ENCODE results near the gene NFIB.

Gene NFIB

DNA sequence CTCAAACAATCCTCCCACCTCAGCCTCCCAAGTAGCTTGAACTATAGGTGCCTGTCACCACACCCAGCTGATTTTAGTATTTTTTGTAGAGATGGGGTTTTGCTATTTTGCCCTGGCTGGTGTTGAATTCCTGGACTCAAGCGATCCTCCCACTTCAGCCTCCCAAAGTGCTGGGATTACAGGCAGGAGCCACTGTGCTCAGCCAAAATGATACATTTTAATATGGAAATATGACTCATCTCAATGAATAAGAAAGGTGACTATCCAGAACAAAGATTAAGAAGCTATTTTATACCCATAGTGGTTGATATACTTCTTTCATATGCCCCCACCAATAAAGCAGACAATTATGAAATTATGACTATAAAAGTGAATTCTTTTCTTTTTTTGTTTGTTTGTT is 166.2 kb downstream of the NFIB start:
- DNase-seq (ENCODE audit: low read depth), result no peak

DNA sequence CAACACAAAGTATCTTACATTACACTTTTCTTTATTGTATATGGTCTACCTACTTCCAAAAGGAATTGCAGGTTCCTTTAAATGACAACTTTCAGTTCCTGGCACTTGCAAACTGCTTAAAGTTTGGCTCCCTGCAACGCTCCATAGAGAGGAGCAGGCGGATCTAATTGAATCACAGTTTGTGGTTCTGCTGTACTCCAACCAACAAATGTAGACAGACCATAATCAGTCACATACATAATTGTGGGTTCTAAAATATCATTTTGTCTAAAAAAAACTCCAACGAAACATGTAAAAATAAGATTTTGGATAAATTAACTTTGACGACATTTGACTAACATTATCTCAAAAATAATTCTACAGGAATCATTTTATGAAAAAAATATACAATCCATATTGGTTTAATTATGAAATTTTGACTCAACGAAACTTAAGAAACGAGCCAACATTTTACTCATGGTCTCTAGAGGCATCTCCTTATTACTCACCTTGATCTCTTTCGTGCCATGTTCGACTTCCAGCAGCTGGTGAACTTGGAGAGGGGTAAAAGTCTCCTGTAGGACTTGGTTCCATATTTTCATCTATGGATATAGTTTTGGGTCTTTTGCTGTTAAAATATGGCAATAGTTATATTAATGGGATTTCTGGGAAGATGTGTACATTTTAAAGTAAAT is 167.6 kb downstream of the NFIB start:
- DNase-seq (ENCODE audit: low read depth), result no peak

DNA sequence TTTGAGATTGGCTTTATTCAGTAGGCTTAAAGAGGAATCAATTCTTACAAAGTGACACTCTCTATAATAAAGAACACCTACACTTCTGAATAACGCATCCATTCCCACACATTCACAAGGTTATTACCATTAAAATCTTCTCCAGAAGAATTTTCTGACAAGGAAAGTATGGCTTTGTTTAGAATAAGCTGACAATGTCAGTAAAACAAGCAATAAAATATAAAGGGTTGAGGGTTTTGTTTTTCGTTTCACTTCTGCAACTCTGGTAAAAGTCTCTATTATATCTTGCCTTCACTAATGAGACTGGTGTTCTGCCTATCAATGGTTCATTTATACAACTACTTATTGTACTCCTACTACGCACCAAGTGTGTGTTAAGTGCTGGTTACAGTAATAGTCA is 169.7 kb downstream of the NFIB start:
- no peak for DNase-seq (ENCODE audit: low read depth)

DNA sequence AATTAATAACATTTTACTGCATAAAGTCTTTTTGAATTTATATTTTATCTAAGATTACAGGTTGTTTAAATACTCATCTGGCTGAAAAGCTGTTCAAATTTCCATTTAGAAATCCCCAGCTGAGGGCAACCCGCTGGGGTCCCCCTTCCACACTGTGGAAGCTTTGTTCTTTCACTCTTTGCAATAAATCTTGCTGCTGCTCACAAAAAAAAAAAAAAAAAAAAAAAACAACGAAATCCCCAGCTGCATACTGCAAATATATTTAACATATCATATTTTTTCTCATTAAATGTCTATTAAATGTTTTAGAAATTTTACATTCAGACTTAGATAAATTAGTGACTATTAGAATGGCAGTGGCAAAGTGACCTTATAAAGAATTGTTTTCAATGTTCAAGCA is 172.2 kb downstream of the NFIB start:
- DNase-seq (ENCODE audit: low read depth), result no peak

DNA sequence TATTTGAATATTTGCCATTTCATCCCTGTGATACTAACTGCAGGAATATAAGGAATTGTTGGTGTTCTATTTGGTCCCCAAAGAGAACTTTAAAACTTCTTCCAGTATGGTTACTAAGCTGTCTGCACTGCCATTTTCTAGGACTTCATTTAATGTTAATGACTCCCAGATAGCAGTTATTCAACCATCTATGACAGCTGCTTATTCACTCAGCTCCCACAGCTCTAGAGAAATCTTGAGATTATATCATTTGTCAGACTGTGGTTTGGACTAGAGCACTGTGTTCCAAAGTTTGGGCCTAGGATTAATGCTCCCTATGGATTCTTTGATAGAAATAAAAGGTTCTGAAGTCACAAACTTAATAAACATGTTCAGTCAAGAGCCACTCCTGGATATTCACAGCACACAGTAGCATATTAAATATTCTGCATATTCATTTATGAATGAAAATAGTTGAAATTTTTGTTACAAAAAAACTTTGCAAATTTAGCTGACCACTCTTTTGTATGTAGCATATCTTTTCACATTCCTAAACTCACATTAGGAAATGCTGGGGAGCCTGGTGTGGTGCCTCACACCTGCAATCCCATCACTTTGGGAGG is 173.7 kb downstream of the NFIB start:
- DNase-seq (ENCODE audit: low read depth), result no peak

DNA sequence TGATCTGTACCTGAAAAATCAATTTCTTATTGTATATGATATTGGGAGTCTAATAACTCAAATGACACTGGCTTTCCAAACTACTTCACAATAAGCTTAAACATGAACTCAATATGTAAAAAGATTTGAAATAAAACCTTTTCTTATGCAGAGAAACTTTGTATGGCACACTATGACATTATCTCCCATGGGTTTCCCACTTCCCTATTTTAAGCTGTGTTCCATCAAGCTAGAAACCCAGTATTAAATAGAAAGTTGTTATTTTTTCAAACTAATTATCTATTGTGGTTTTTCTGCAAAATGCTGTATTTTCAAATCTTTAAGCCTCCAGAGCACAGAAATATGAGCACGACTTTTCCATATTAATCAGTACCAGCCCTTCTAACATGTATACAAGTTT is 174.7 kb downstream of the NFIB start:
- DNase-seq (ENCODE audit: low read depth), result no peak

DNA sequence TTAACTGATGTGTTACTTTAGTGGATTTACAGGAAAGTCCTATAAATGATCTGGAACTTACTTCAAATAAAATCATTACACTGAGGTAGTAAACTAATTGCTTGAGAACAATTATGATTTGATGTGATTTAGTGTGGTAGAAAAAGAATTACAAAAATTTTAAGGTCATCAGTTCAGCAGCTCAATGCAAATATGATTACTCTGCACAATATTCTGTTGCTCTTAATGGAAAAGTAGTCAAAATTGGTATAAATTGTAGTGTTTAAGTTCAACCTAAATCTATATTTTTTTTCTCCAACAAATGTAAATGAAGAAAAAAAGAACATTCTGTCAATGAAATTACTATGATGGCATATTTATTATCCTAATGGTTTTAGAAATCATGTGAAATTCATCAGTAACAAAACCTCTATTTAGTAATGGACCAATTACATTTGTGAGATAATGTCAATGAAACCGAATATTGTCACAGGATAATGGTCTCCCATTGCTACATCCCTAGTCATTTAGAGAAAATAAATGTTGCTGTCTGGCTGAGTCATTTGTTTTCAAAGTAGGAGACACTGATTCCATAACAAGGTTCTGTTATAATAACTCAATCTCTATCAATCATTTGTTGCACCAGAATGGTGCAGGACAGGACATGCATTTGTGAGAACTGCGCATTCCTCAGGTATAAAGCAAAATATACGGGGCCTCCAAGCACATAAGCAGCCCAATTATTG is 177.1 kb downstream of the NFIB start:
- no peak for DNase-seq (ENCODE audit: low read depth)

DNA sequence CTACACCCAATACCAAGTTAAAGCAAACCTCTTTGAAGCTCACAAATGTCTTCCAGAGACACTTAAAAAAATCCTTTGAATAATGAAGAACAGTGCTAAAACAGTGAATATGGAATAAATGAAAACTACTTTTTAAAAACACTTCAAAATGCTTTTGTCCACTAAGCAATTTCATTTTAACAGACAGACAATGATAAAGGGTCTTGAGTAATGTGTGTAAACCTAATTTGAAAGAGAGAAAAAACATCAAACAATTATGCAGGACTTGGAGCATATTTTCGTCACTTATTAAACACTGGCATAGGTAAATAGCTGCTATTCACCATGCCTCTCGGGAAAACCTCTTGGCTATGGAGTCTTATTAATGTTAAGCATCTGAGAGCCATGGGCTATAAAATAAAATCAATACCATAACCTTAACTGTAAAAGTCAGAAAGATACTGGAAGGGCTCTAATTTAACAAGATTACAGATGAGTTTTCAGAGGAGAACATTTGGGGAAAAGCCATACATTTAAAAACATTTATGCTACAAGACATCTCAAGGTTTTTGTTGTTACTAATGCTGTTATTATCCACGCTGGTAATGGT is 177.8 kb downstream of the NFIB start:
- no peak for DNase-seq (ENCODE audit: low read depth)

DNA sequence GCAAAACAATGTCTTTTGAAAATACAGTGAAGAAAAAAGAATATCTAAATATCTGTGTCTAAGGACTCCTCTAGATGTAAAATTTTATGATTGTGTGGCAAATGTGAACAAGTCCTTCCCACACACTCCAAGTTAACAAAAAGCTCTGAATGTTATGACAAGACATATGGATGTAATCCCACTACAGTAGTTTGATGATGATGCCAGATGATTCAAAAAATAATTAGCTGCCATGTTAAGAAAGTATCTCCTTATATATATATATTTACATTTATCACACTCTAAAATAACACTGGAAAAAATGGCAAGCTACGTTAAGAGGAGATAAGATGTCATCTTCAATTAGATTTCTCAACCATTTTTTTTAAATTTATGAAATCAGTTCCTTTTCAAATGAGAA is 178.5 kb downstream of the NFIB start:
- DNase-seq (ENCODE audit: low read depth), result no peak

DNA sequence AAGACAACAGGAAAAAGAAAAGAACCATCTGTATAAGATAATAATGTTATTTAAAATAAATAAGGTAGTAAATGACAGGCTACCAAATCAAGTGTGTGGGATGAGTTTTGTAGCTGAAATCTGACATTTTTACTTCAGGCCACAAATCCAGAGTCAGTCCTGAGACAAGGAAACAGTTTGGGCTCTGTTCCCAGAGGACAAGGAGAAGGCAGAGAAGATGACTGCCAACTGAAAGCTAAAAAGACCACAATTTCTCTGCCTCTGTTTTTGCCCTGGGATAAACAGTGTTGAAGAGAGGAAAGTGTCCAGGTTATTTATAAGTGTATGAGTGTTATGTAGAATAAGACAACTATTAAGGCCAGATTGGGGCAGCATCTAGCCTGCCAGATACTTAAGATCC is 180.5 kb downstream of the NFIB start:
- DNase-seq (ENCODE audit: low read depth), result no peak

DNA sequence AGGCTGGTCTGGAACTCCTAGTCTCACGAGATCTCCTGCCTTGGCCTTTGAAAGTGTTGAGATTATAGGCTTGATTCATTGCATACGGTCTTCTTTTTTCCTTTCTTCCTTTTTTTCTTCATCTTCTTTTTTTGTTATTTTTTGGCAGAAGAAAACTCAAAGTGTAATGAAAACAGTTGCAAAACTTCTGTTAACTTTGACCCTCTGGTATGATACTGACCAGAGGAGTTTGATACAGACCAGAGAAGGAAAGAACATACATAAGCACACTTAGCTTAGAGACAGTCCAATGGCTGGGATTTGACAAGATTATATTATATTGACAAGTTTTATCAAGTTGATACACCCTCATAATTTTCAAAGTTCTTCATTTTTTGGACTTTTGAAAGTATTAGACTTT is 181.2 kb downstream of the NFIB start:
- DNase-seq (ENCODE audit: low read depth), result no peak

DNA sequence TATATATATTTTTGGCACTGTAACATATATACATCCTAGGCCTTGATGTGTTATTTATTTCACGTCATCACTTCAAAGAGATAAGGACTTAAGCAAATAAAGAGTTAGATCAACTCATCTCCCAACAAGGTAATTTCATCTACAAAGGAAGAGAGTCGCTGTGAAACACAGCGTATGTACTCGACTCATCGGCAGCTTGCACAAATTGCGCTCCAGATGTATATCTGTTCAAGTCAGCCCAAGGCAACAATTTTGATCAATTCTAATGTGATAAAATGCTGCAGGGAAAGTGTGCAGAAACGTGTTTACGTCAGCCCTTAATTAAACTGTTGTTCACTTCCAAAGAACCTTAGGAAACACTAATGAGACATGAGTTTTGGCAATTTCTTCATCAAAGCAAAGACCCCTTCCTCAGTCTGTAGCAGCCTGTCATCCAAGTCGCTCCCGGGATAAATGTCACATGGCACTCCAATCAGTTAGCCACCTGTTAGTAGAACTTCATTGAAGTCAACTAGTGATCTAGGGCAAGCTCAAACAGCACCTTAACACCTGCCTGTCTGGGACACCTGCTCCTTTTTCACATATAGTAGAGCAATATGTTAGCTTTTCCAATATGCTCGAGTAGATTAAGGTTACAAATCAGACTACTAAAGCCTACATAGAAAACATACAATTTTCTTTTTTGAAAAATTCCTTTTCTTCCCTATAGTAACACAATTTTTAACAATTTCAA is 182.4 kb downstream of the NFIB start:
- no peak for DNase-seq (ENCODE audit: low read depth)

DNA sequence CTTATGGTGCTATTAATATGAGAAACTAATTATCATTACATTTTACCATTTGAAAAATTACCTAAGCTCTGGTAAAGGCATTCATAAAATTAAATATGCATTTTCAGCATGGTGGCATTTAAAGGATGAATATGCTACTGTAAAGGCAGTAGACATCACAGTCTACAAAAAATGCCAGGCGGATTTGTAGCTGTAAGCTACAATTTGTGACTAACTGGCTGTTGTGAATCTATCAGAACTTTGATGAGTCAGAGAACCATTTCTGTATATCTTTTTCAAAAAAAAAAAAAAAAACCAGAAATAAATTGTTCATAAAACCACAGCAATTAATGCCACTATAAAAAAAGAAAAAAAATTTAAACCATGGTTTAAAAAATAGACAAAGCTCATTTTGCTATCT is 186.3 kb downstream of the NFIB start:
- no peak for DNase-seq (ENCODE audit: low read depth)

DNA sequence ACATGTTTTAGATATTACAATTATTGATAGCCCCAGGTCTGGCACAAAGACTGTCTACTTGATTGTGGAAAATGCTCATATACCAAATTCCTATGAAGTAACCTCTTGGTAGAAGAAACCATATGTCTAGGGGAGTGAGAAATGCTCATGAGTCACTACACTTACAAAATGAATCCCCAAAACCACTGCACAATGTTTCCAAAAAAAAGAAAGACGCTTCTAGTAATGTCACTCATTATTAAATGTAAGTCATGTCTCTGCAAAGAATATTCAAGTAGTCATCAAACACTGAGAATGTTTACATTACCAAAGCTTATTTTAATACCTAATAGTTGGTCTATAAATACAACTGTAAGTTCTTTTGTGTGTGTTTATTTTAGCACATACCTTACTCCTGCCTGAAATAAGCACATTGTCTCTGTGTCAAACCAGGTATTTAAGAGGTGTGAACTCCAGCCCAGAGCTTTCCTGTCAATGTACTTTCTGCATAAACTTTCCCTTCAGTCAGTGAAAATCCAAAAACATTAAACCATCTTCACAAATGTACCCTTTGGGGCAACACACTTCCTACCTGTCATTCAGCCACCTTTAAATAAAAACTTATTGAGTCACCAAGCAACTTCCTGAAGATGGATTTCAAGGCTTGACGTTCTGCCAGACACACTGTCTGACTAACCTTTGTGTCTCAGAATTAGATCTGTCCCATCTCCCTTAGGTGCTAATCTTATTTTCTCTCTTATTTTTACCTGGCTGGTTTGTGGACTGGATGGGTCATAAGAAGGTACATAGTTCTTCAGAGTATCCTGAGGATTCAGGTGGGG is 194.0 kb downstream of the NFIB start:
- DNase-seq (ENCODE audit: low read depth), result no peak

DNA sequence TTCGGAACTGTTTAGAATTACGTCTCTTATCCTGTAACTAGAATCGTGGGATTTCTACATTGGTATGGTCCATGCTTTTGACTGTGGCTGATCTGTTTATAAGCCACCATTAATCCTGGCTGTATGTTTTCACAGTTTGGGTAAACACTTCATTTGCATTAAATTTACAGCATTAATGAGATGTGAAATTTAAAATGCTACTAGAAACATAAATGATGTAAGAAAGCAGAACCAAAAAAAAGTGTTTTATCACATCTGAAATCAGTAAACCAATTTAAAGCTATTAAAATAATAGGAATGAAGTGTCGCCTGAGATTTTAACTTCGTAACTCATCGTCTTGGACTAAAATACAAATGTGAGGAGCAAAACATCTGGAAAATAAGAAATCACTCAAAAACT is 201.7 kb downstream of the NFIB start:
- no peak for DNase-seq (ENCODE audit: low read depth)

DNA sequence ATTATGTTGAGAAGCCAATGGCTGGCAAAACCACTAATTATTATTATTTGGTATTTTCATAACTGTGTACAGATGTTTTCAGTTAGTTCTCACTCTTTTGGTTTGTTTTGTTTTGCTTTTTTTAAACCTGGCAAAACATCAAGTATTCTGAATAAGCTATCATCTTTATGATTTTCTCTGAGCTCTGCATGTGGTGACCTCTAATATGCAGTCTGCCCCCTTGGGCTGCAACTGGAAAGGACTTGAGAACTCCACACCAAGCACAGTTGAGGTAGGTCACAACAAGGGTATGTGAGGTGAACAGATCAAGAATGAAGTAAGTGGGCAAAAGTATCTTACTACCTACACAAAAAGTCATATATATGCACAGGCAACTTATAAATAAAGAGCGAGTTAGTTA is 202.2 kb downstream of the NFIB start:
- DNase-seq (ENCODE audit: low read depth), result no peak

DNA sequence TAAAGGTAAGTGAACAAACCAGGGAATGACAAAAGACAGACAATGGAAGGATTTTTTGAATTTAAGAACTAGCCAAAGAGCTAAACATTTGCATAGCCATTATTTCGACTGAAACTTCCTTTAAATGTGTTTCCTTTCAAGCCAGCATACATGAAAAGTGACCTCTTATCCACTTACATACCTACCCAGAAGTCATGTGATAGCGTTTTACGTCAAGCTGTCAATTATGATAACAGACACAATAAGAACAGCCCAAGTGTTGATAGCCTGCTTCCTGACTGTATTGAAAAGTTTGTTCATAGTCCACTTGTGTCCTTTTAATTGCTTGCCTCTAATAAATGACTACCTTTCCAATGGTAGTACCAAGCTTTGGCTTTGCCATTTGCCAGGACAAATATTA is 206.0 kb downstream of the NFIB start:
- DNase-seq (ENCODE audit: low read depth), result no peak

DNA sequence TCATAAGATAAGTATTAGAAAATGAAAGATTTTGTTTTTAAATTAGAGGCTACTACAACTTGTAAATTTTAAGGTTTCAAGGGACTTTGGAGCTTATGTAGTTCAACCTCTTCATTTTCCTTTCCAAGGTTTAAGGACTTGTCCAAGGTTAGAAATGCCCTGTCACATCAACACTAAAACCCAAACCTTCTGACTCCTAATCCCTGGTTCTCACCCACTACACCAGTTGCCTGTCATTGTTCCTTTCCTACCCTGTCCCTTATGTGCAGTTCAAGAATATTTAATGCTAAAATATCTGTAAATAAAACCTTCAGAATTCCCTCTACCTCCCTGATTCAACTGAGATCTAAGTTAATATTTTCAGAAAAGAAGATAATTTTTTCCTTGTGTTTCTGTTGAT is 206.4 kb downstream of the NFIB start:
- no peak for DNase-seq (ENCODE audit: low read depth)

DNA sequence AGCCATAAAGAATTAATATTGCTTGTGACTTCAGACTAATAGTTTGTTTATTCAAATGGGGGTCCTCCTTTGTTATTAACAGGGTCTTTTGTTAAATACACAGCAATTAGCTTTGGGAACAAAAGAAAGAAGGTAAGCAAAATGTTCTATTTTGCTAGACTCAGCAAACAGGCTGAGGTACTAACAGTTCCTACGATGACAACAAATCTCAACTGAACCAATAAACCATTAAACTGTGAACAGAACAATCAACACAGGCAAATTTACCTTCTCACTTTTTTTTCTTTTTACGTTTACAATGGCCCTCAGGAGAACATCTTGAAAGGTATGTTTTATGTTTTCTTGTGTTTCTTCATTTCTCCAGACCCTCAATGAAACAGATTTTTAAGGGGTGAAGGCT is 207.2 kb downstream of the NFIB start:
- DNase-seq (ENCODE audit: low read depth), result no peak

DNA sequence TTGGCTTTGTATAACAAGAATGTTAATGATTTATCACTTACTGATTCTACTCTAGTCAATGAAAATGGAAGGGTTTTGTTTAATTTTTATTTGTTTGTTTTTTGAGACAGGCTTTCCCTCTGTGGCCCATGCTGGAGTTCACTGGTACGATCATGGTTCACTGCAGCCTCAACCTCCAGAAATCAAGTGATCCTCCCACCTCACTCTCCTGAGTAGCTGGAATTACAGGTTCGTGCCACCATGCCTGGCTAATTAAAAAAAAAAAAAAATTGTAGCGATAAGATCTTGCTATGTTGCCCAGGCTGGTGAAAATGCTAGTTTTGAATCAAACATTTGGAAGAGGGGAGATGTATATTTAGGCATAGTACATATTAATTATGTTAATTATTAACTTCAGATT is 209.4 kb downstream of the NFIB start:
- no peak for DNase-seq (ENCODE audit: low read depth)

DNA sequence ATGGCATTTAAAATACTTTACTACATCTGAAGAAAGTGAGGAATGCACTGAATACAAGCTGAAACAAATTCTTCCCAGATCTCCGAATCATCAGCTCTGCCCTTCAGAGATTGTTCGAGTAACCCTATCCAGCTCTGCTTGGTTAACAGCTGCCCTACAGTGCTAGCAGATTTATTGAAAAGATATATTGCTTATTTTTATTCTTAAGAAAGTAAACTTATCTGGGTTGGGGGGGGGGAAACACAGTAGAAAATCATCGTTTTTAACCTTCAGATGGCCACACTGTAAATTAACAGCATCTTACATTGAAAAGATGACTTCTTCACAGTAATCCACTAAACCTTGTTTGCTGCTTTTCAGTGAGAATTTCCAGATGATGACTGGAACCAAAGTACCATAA is 210.8 kb downstream of the NFIB start:
- no peak for DNase-seq (ENCODE audit: low read depth)

DNA sequence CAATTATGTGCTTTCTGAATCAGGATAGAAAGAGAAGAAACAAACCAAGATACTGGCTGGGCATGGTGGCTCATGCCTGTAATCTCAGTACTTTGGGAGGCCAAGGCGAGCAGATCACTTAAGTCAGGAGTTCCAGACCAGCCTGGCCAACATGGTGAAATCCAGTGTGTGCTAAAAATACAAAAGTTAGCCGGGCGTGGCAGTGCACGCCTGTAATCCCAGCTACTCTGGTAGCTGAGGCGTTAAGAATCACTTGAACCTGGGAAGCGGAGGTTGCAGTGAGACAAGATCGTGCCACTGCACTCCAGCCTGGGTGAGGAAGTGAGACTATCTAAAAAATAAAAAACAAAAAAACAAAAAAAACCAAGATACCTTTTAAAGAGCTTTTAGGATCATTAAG is 214.2 kb downstream of the NFIB start:
- no peak for DNase-seq (ENCODE audit: low read depth)

Data from HS-27A (cell line).